HG03442 (cell line): ENCODE results near the gene SDR39U1.

Experiments
- ATAC-seq: cut with Tn5 transposase; IDR thresholded peaks from one replicate; pipeline ENCODE4 v1.9.1; 2021; ENCODE audit warnings: mild to moderate bottlenecking, moderate library complexity; ENCODE audit not compliant: unreplicated experiment

SDR39U1 gene

DNA sequence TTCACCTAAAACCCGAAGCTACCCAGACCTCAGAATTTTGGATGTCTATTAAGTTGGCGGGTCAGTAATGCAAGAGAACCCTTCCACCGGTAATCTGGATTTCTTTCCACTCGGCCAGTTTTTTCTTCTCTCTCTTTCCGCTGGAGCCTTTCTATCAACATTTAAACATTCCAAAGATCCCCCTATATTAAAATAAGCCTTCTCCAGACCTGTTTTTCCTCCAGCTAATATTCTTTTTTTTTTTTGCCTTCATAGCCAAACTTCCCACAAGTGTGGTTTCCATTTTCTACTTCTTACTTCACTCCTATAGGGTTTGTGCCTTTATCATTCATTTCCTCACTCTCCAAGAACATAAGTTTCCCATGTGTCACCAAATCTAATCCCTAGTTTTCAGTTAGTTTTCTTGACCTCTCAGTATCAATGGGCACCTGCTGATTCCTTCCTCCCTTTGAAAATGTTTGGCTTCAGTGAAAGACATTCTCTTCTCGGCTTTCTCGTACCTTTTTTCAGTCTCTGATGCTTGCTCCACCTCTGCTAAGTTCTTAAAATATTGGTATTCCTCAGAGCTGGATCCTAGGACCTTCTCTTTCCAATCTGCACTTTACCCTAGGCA lies 583 bp upstream of the SDR39U1 start:
- ATAC-seq, result no peak

DNA sequence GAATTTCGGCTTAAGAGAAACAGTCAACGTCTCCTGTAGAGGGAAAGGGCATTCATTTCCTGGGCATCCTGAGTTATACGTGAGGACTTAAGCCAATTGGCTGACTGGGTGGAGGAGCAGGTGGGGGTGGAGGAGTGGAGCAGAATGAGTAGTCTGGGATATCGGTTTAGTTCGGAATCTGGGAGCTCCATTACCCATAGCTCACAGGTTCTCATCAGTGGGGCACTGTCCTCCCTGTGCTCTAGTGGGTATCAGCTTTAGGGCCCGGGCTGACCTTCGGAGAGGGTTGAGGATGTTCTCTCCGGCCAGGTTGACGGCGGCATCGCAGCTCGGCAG lies 704 bp downstream of the SDR39U1 start:
- ATAC-seq, result no peak

DNA sequence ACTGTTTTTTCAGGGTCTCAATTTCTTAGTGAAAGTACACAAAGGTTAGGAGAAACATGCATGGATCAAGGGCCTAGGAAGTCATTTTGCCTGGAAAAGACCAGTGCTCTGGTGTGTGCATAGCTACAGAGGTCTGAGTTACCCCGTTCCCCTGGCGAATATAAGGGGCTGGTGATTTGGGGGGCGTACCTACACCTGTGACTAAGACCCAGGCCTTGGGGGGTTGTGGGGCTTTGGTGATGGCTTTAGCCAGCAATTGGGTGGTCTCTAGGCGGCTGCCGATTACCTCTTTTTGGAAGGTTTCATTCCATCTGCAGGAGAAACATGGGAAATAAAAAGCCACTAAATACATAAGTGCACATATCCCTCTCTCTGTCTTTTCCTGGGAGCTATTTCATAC lies 1.1 kb downstream of the SDR39U1 start:
- no peak for ATAC-seq

DNA sequence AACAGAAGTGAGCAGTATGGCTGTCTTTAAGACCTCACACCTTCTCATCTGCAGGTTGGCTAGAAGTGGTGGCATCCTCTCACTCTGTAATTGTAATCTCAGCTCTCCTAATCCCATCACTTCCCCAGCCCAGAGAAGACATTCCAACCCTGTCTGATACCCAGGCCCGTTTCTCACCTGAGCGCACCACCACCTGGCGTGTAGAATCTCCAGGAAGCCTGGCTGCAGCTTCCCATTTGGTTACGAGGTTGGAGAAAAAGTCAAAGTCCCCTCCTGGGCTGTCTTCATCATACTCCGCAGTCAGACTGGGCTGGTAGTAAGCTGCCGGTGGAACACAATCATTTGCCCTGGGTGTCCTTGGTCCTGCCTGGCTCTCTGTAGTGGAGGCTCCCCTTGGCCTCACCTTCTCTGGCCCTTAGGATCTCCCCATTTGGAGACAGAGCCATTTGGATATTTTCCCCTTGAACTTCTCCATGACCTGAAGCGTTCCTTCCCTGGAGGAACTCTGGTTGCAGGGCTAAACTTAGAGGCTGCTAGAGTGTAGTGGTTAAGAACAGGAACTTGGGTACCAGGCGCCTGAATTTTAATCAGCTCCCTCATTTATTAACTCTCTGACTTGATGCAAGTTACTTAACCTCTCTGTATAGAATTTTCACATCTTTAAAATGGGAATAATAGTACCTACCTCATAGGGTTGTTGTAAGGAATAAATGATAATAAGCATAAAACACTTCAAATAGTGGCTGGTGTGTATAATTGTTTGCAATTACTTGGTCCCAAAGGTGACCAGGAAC lies 1.8 kb downstream of the SDR39U1 start:
- ATAC-seq, result no peak

DNA sequence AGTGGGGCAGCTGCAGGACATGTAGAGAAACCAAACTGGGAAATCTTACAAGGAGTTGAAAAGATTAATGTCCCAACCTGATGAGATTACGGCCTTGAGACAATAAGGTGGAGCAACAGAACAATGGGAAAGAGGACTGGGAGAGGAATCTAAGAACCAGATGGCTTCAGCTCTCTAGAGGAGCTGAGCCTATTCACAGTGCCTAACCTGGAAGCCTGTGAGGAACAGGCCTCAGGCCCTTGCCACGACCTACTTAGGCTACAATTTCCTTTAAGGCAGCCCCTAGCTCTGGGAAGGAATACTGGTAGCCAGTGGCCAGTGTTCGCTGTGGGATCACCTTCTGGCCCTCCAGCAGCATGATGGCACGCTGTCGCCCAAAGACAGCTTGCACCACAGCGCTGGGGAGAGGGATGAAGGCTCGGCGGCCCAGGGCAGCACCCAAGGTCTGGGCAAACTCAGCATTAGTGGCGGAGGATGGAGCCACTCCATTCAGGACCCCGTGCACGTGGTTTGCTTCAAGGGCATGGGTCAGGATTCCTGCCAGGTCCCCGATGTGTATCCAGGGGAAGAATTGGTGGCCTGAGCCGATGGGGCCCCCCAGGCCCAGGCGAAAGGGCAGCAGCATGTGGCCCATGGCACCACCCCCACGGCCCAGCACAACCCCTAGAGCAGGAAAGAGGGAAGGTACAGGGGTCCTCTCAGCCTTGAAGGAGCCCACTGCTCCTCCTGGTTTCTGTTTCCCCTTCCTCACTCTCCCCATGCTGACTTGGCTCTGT lies 2.6 kb downstream of the SDR39U1 start:
- no peak for ATAC-seq

DNA sequence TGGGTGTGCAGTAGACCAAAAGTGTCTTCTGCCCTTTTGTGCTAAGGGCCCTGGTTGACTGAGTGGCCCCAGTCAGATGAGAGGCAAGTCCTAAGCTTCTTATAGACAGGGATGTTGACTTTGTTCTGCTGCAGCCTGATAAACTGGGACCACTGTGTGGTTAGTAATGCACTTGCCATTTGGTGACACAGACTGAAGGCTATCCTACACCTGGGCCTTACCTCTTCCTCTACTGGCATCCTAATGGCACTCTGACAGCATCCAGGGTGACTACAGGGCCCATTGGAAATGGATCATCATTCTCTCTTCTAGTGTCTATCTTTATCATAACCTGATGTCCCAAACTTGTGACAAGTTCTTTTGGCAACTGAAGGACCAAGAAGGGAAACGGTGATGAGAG lies 3.3 kb downstream of the SDR39U1 start:
- no peak for ATAC-seq

DNA sequence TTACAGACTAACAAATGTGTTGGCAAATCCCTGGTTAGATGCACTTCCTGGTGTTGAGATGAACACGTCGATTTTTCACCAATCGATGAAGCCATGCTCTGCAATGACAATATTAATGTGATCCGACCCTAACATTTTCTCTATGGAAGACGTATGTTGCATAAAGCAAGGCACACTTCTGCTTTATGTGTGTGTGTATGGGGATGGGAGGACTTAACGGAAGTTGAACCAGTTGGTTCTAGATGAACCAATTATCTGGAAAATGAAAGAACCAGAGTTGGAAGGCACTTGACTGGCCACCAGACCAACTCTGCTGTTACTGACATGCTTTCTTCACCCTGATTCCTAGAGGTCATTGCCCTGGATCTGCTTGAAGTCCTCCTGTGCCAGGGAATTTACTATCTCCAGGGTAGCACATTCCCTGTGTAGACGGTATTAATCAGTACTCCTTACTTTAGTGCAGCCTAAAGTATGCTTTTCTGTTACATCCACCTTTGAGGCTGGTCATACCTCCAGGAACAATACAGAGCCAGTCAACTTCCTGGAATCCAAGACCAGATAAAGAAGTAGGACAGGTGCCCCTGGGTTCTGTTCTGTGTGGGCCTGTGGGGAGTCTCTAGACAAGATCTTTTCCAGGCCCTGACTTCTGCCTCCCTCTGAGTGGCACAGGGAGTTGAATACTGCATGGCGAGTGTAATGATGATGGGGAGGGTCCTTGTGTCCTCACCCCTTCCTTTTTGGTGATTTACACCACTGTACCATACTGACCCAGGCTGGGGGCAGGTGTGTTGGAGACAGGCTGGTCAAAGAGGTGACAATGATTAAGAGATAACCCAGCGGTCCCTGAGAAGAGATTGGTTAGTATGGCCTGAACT lies 4.1 kb downstream of the SDR39U1 start:
- no peak for ATAC-seq

DNA sequence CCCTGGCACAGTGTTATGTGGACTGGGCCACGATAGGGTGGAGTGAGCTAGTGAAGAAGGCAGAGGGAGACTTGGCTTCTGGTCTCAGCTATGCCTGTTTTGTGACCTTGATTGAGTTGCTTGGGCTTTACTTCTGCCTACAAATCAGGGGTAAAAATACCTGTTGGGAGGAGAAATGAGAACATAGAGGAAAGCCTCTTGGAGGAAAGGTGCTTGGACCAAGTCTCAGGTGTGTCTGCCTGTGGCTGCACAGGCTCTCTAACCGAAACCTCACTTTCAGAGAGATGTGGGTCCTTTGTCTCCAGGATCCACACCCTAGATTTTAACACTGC lies 4.9 kb downstream of the SDR39U1 start:
- no peak for ATAC-seq

DNA sequence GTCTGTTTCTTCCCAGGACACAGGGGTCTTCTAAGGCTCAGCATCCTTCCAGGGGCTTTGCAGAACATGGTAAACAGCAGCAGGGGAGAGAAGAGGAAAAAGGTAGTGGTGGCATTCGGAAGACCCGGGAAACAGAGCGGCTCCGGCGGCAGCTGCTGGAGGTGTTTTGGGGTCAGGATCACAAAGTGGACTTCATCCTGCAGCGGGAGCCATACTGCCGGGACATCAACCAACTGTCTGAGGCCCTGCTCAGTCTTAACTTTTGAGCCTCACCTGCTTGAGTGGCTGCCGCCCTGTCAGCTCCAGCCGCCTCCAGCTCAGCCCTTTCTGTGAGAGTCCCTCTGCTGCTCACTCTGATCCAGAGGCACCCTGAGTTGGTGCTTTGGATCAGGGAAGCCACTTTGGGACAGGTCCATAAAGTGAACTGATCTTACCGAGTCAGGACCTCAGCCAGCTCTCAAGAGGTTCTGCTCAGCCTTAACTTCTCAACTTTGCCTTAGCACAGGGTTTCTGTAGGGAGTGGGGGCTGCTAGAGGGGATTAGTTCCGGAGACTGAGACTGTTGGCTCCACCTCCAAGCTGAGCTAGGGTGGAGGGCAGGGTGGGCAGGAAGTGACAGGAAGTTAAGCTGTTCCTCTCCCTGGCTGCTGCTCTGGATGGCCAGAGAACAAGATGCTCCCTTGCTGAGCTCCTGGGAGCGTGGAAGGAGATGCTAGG lies 5.4 kb downstream of the SDR39U1 start:
- no peak for ATAC-seq

DNA sequence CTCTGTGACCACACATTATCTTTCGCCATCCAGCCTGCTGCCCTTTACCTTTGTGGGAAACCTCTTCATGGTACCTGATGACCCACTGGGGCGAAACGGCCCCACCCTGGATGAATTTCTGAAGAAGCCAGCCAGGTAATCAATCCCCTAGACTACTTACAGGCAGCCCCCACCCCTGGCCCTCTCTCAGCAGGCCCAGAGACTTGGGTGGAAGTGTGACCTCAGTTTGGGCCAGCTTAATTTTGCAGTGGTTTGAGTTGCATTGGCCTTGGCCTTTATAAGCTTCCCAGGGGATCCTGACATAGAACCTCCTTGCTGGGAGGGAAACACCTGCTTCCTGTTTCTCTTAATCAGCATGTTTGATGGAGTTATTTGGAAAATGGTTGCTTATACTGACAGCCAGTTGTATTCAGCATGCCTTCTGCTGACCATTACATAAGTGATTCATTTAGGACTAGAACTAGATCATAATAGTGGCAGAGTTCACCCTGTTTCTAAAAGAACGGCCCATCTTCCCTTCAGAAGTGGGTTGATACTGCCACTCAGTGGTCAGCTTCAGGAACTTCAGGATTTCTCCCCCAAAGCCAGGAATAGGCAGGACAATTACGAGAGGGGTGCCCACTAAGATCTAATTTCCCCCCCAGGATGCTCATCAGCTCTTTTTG lies 6.1 kb downstream of the SDR39U1 start:
- peak; percentile 48 for ATAC-seq

DNA sequence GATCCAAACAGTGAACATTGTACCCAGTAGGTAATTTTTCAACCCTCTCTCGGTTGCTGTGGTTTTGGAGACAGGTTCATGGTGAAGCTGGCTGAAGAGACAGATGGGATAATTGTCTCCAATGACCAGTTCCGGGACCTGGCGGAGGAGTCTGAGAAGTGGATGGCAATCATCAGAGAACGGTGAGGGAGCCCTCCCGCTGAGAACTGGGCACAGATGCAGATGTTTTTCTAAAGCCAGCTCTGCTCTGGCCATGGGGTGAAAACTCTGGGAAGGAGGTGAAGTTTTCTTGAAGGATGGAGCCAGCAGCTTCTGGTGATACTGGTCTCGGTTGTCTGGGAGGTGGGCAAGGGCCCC lies 6.6 kb downstream of the SDR39U1 start:
- no peak for ATAC-seq

DNA sequence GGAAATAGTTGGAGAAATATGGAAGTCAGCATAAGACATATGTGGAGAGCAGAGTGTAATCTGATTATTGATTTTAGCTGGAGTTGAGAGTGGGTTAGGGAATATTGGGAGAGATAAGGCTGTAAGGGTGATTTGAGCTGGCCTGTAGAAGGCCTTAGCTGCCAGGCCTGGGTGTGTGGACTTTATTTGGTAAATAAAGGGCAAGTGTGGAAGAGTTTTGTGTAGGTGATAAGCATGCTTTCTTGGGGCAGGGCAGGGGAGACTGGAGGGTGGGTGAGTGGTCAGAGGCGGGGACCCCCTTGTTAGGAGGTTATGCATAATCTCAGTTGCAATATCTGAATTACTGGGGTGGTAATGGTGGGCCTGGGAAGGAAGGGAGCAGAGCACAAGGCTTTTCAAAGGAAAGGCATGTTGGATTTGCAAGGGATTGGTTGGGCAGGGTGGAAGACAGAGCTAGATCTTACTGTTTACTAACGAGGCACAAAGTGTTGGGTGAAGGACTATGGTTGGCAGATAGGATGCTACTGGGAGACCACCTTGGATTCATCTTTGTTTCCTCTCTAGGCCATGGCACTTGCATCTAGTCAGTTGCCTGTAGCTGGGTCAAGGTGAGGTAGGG lies 7.3 kb downstream of the SDR39U1 start:
- ATAC-seq, result no peak

DNA sequence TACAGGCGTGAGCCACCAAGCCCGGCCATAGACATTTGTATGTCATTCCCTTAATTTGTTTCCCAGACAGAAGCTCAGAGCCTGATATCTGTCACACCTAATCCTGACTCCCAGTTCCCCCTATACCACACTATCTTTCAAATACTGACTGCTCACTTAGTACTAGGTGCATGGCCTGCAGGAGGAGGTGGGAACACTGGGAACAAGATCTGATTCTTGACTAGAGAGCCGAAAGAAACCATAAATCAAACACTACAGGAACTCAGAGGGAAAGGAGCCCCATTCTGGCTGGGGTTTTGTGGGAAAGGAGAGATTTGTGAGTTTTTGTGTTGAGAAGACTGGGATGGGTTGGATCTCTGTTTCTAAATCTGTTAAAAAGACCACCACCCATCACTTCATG lies 7.9 kb downstream of the SDR39U1 start:
- no peak for ATAC-seq

DNA sequence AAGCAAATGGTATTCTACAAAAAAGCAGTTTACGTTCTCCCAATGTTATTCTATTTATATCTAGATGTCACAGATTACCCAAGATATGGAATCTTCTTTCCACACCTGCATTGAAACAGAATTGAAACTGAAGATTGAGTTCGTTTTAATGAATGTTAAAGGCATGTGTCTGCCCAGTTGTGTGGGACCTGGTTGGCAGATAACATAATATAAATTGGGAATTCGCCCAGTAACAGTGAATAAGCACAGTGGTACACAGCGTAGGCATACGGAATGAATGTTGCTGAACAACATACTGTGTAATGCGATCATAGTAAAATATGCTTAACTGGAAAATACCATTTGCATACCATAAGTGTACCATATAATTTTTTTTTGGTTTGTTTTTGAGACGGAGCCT lies 8.5 kb downstream of the SDR39U1 start:
- no peak for ATAC-seq

DNA sequence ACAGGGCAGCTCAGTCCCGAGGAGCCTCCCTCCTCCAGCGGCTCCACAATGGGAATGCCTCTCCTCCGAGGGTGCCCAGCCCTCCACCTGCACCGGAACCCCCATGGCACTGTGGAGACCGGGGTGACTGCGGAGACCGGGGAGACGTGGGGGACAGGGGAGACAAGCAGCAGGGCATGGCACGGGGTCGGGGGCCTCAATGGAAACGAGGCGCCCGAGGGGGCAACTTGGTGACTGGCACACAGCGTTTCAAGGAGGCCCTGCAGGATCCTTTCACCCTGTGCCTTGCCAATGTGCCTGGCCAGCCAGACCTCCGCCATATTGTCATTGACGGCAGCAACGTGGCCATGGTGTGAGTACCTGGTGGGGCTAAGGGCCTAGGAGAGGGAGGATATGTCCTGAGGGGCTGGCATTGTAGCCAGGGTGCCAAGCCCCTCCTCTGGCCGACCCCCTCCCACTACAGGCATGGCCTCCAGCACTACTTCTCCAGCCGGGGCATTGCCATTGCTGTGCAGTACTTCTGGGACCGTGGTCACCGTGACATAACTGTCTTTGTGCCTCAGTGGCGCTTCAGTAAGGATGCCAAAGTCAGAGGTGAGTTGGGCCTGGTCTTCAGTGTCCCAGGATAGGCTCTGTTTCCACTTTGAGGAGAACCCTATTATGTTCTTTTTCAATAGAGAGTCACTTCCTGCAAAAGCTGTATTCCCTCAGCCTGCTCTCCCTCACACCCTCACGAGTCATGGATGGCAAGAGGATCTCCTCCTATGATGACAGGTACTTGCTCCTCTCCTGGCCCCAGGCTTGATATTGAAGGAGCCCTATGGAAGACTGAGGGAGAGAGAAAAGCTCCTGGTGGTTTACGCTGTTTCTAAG lies 10.1 kb downstream of the SDR39U1 start:
- ATAC-seq, result no peak

DNA sequence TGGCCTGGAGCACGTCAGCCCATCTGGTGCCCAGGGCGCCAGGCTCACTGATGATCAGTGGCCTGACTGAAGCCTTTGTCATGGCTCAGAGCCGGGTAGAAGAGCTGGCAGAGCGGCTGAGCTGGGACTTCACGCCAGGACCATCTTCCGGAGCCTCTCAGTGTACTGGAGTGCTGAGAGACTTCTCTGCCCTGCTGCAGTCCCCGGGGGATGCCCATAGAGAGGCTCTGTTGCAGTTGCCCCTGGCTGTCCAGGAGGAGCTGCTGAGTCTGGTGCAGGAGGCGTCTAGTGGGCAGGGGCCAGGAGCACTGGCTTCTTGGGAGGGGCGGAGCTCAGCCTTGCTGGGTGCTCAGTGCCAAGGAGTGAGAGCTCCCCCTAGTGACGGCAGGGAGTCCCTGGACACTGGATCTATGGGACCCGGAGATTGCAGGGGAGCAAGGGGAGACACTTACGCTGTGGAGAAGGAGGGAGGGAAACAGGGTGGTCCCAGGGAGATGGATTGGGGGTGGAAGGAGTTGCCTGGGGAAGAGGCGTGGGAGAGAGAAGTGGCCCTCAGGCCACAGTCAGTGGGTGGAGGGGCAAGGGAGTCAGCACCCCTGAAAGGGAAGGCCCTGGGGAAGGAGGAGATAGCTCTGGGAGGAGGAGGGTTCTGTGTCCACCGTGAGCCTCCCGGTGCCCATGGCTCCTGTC lies 10.9 kb downstream of the SDR39U1 start:
- peak; percentile 45 for ATAC-seq

DNA sequence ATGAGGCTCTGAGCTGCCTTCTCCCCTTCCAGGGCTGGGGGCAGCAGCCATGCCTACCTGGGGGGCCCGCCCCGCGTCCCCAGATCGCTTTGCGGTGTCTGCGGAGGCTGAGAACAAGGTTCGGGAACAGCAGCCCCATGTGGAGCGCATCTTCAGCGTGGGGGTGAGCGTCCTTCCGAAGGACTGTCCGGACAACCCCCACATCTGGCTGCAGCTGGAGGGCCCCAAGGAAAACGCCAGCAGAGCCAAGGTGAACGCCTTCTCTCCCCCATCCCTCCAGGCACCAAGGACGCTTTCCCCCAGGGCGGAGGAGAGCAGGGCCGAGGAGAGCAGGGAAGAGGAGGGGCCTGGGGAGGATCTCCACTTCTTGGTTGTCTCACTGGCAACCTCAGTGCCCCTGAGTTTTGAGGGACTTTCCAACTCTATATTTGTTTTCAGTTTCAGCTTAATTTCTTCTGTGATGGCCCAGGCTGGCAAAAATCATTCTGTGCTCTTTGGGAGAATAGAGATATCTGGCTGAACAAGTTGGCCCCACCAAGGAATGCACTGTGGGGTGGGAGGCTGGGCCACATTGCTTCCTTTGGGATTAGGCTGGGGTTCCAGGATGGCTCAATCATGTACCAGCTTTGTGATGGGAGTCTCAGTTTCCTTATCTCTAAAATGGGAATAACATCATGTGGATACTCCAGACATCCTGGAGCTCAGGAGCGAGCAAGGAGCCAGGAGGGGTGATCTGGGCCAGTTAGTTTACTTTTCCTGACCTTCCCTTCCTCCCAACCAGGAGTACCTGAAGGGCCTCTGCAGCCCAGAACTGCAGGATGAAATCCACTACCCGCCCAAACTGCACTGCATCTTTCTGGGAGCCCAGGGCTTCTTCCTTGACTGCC lies 11.7 kb downstream of the SDR39U1 start:
- peak; percentile 26 for ATAC-seq
